ENCODE measurements around the gene CRB1.

CRB1 gene

DNA sequence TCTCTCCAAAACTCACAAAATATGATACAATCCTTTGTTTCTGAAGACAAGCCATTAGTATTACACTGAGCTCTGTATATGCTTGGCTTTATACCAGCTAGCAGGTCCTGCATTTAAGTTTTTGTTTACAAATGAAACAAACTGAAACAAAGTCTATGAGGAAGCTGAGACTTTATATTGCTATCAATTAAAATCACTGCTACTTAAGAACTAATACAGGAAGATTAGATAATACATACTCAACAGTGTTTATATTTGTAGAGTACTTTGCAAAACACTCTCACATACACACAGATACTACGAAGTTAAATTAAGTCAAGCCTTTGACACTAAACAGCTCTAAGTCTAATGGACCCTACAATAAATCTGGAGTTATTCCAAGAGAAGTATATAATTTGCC is 247.4 kb downstream of the CRB1 start:
- in situ Hi-C loops (cut with MboI; ENCODE audit: low sequenced_read_pairs): loop anchor here (25.0 kb wide), 1 partner anchor 947 kb away; no protein-coding TSS in a partner anchor

DNA sequence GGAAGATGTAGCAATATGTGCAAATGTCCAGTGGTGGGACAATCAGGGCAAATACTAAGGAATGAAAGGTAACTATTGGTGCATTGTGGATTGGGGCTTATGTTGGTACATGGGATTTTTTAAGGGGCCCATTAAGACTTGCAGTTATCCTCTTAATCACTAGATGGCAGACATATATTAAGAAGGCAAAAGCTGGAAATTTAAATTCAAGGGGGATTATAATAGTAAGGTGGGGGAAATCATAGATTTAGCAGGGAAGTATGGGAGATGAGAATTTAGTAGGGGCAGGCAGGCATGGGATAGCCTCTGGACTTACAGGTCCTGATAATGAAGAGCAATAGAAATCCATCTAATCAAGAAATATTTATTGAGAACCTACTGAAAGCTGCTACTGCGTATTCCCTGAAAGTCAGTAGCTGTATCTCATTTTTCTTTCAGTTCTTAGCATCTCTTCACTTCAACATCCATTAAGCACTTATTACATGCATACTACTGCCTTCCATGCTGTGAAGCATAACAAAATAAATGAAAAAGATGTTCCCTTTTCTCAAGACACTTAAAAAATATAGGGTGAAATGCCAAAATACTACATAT is 251.8 kb downstream of the CRB1 start:
- in situ Hi-C loops (cut with MboI; ENCODE audit: low sequenced_read_pairs): loop anchor here (25.0 kb wide), 1 partner anchor 942 kb away; no protein-coding TSS in a partner anchor

DNA sequence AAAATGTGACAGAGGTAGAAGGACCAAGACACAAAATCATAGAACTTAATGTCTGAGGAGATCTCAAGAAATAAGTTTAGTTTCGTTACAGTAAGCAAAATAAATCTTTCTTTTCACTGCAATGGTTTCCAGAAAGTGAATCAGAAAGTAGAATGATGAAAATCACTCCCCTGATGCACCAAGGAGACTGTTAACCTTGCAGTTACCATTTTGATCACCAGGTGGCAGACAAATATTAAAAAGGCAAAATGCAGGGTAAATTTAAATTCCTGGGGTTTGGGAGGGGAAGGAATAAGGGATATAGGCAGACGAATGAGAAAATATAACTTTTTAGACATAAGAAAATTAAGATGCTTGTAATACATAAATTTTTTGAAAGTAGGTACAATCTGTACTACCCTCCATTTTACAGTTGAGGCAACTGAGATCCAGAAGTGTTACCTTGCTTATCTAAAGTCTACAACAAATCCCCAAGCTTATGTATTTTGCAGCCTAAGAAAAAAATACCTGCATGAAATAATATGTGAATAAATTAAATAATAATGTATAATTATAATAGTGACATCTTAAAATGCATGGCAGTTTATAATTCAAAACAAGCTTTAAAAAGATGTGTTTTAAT is 253.2 kb downstream of the CRB1 start:
- in situ Hi-C loops (cut with MboI; ENCODE audit: low sequenced_read_pairs): loop anchor here (25.0 kb wide), 1 partner anchor 941 kb away; no protein-coding TSS in a partner anchor

DNA sequence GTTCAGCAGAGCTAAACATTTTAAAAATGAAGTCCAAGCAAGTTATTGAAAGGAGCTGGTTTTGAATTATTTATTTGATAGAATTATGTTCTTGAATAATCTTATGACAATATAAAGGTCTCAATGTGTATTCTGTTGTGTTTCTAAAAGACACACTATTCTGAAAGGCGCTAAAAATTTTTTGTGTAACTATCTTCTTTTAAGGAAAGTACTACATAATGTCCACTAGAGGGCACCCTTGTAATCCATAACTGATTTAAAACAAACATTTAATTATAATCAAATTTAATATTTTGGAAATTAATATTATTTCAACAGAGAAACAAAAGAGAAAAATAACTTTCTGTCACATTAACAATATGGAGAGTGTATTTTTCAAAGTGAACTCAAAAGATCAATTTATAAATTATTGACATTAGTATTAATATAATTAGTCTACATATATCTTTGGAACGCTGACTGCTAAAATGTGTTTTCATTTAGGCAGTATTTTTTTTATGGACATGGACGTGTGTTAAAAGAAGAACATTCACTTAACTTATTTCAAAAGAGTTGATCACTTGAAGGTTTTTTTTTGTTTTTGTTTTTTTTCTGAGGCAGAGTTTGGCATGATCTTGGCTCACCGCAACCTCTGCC is 258.8 kb downstream of the CRB1 start:
- in situ Hi-C loops (cut with MboI; ENCODE audit: low sequenced_read_pairs): no loop called here

Data from HL-60/S4 treated with retinoic acid at 250 ng/mL for 4 days and 3 days (cell line).